NCI-H1694 treated with DMSO at 0.1 percent for 48 hours (cell line): ENCODE results near the gene PLCG1.

Experiments
- DNase-seq: peaks from one replicate; lab custom pipeline; 2025; lab: John Stamatoyannopoulos, UW

PLCG1 gene

DNA sequence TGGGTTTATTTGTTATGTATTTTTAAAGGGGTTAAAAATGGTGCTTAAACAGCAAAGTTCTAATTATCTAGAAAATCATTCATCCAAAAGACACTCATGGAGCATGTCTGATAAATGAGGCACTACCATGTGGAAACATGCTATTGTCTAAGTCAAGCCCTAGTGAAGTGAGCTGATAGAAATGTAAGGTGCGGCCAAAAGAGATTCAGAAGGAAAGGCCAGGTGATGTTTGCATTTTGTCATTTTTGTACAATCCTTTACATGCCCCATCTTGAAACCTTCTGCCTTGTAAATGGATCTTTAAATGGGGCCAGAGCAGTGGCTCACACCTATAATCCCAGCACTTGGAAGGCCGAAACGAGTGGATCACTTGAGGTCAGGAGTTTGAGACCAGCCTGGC is 77.3 kb downstream of the PLCG1 start:
- no peak for DNase-seq

DNA sequence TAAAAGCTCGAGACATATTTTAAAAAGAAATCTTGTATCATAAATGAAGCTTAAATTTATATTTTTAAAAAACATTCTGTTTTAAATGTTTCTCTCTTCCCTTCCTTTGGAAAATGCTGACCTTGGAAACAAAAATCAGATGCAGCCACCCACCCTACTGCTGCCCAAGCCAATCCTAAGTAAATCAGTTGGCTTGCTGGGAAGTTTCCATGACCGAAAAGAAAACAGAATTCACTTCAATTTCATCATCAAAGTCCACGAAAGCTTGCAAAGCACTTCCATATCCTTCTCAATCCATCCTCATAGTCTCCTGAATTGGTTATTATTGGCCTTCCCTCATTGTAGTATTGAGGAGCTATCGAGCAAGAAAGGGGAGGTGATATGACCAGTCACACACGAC is 80.1 kb downstream of the PLCG1 start:
- no peak for DNase-seq

GRCh38 chr20:41218466-41218865 is 81.1 kb downstream of the PLCG1 start:
- DNase-seq, result no peak

- no peak for DNase-seq
Observed at GRCh38 chr20:41219824-41220223, 82.5 kb downstream of the PLCG1 start.

GRCh38 chr20:41221614-41222218 is 84.4 kb downstream of the PLCG1 start:
- DNase-seq, result no peak

DNA sequence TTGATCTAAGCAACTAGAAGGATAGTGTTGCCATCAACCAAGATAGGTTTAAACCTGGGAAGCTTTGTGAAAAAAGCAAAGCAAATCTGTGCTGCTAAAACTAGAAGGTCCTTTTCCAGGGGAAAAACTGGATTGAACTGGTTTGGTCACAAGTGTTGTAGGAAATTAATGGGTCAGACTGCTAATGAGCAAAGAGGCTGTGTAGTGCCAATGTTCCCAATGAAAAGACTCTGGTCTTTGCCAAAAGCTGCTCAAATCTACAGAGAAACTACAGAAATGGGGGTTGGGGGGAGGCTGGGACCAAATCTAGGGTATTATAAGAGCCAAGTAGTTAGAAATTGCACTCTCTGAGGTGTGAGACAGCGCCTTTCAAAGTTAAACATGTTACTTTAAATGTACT is 85.0 kb downstream of the PLCG1 start:
- no peak for DNase-seq

DNA sequence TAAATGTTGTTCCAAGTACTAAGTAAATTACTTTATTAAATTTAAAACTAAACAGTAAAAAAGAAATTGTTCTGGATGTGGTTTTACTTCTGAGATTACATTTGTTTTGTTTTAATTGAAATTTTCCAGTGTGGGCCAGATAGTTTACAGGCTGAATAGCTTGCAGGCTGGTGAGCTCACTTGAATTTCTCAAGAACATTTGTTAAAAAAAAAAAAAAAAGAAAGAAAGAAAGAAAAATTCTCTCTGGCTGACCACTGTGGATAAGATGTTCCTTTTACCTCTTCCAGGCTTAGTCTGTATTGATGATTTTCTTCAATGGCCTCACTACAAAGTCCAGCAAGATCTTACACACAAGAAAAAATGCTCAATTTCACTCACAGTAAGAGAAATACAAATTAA is 85.4 kb downstream of the PLCG1 start:
- DNase-seq, result no peak

DNA sequence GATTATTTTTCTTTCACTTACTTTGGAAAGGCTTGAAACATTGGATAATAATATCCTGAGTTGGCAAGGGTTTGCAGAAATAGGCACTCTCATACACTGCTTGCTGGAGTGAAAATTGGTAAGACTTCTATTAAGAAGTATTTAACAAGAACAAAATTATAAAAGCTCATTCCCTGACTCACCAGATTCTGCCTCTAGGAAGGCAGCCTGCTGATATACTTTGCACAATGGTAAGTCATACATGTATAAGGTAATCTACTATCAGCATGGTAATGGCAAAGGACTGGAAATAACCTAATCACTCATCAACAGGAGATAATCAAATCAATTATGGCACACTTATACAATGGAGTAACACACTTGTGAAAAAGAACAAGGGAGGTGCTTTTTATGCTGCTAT is 85.8 kb downstream of the PLCG1 start:
- no peak for DNase-seq

DNA sequence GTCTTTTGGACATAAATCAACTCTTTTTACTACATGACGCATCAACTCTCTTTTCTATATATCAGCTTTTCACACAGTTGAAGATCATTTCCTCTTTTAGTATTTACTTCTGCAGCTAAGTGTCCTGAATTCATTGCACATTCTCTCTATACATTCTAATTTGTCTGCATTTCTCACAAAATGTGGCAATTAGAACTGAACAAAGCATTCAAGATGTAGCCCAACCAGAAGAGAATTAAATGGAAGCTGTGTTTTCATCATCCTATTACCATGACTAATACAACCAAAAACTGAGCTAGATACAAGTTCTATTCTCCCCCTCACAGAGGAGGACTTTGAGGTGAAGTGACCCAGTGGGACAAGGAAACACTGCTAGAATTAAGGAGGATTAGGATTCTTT is 86.9 kb downstream of the PLCG1 start:
- DNase-seq, result no peak

GRCh38 chr20:41225091-41225490 is 87.7 kb downstream of the PLCG1 start:
- DNase-seq, result no peak

DNA sequence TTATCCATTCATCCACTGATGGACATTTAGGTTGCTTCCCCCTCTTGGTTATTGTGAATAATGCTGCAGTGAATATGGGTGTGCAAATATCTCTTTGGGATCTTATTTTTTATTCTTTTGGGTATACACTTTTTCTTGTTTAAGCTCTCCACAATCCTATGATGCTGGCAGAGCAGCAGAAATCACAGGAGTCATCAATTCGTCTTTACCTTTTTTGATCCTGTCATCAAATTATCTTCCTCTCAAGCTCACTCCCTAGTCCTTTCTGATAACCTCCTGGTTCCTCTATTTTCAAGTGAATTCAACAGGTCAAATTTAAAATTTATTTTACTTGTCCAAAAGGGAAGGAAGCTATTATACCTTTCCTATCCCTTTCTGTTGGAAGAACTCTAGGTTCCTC is 89.1 kb downstream of the PLCG1 start:
- DNase-seq, result no peak
